Spleen (tissue), 7 donors: ENCODE measurements around the gene DAPL1.

Experiments
- CTCF ChIP-seq, 11 experiments: fragments of 200-600 bp in 7 of 11; fragments of 450-650 bp in 4 of 11; sonication (generic) in 4 of 11; IDR thresholded peaks in 8 of 11; conservative IDR thresholded peaks in 3 of 11; 1 replicate in 7 of 11; 2 replicates in 4 of 11; pipeline versions ENCODE4 v1.4.0 to v1.8.0; 2016 to 2021; ENCODE audit warnings: antibody characterized with exemption in 11 of 11, inconsistent platforms in 4 of 11, mild to moderate bottlenecking in 1 of 11
- POLR2A ChIP-seq, 3 donors: fragments of 450-650 bp; IDR thresholded peaks; one replicate each; pipeline ENCODE4 v1.5.1; 2017; ENCODE audit warnings: antibody characterized with exemption in 3 of 3, mild to moderate bottlenecking in 1 of 3
- POLR2AphosphoS5 ChIP-seq, 3 donors: sonication (generic); formaldehyde crosslinking; IDR thresholded peaks; one replicate each; pipeline ENCODE4 v1.5.1; 2017; ENCODE audit warnings: antibody characterized with exemption in 3 of 3
- donor health status: DM: no; HTN: no; CAD: no; lungs with moderate emphysema.
- donor health status: DM: no; HTN: no; CAD: no.
- donor health status: DM: no; HTN: no; CAD: no.

GRCh38 chr2:158825021-158825420 lies 29.9 kb downstream of the DAPL1 start:
- no peak for TF ChIP-seq POLR2A (IDR thresholded peaks at IDR 0.05)
- TF ChIP-seq CTCF (IDR thresholded peaks at IDR 0.05 in 8 of 11, conservative IDR thresholded peaks at IDR 0.05 in 3 of 11) = no peak
- TF ChIP-seq POLR2AphosphoS5 (IDR thresholded peaks at IDR 0.05) = no peak
